H1 (cell line): ENCODE measurements around the gene HSDL2. TPM values are rescaled to one million over a fixed set of nuclear protein-coding genes. Genes with fewer than 3 reads are reported as not detected.

Source experiments
- CHD1 ChIP-seq: IDR thresholded peaks from 2 replicates; pipeline ENCODE4 v1.6.1; 2012; ENCODE audit warnings: low read depth, low read length, improper control_type of control experiment
- RAD21 ChIP-seq, 2 experiments: IDR thresholded peaks in 1 of 2; conservative IDR thresholded peaks in 1 of 2; 2 replicates each; pipeline ENCODE4 v1.6.1; 2011; ENCODE audit warnings: low read depth in 2 of 2, low read length in 2 of 2, improper control_type of control experiment in 1 of 2, inconsistent platforms in 1 of 2, mild to moderate bottlenecking in 1 of 2, moderate library complexity in 1 of 2
- SAP30 ChIP-seq: fragments of 300-600 bp; sonication (generic); IDR thresholded peaks from 2 replicates; pipeline ENCODE4 v1.7.1; 2012; ENCODE audit warnings: low read length, moderate library complexity, mild to moderate bottlenecking, inconsistent platforms; ENCODE audit not compliant: insufficient read depth, insufficient replicate concordance
- SRF ChIP-seq: IDR thresholded peaks from 2 replicates; pipeline ENCODE4 v1.6.1; 2011; ENCODE audit warnings: mild to moderate bottlenecking, low read depth, low read length, moderate library complexity
- polyA plus RNA-seq, 7 experiments: library from polyadenylated mRNA; depleted of rRNA in 3 of 7; stranded (reverse) in 5 of 7; unstranded in 2 of 7; fragments of >200 nt in 5 of 7; fragments of 200-250 nt in 2 of 7; gene quantifications; 1 replicate in 5 of 7; 2 replicates in 1 of 7; 4 replicates in 1 of 7; pipeline versions ENCODE4 v1.2.1 to v1.2.3, GENCODE V29; 2011 to 2013; ENCODE audit warnings: missing spikeins in 2 of 7, mixed read lengths in 2 of 7
- total RNA-seq: library from RNA; stranded (reverse); fragmentation: NEBNext Ultra II Directional; extraction: Animal tissue kit (Norgen Biotek cat#: 25700); gene quantifications from 2 replicates; pipeline ENCODE4 v1.2.1, GENCODE V29; 2021

The HSDL2 gene
- total and polyA plus RNA-seq, 2 of the 8 experiments (the other 6 are each of a cell fraction or from before 2014, with no cell fraction given), result 6.6 to 15.4 TPM

DNA sequence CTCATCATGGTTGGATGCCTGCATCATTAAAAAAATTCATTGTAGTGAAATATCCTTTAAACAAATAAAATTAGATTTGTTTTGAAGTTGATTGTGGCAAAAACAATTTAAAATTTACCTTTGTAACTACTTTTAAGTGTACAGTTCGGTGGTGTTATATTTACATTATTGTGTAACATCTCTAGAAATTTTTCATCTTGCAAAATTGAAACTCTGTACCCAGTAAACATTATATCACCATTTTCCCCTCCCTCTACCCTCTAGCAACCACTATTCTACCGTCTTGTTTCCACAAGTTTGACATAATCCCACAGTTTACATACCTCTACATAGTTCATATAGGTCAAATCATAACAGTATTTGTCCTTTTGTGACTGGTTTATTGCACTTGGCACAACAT lies 104.7 kb downstream of the HSDL2 start (continued):
- TF ChIP-seq RAD21 (IDR thresholded peaks at IDR 0.05 in 1 of 2, conservative IDR thresholded peaks at IDR 0.05 in 1 of 2; ENCODE audit: low read depth in 2 of 2, low read length in 2 of 2) (no peak), SRF (no peak), SAP30 (no peak), CHD1 (no peak)
